ENCODE results near the gene VPS72. TPM values are rescaled to one million over a fixed set of nuclear protein-coding genes. Genes with fewer than 3 reads are reported as not detected.

VPS72 gene
- total and polyA plus RNA-seq, 9 of the 15 experiments (the other 6 are each of a cell fraction or from before 2014, with no cell fraction given), result 7.2 to 131 (median 75.7) TPM

DNA sequence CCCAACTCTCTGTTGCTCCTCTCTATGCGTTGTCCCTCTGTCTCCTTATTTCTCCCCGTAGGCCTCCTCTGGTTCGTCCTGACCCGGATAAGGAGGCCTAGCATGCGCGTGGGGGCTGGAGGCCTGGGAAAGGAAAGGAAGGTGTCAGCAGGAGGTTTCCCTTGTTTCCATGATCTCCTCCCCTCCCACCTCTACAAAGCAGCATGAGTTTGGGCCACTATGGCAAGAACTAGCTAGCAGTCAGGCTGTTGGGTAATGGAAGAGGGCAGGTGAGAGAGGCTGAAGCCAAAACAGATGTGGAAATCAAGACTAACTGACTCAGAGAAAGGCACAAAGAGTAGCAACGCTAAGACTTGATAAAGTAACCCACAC is 42.9 kb downstream of the VPS72 start:
- no peaks in the 10 kb centered on the region for H3K27me3 ChIP-seq (ENCODE audit: control insufficient read depth in 2 of 2, insufficient read depth in 2 of 2, low read length in 2 of 2)
- no peaks in the 10 kb centered on the region; the same call in 1 of the 2 replicates for H4K20me1 ChIP-seq (replicated peaks; ENCODE audit: control insufficient read depth, insufficient read depth, low read length)
- H3K4me3 ChIP-seq, result peak overlapping the region; percentile 59
- POLR2A ChIA-PET, result interaction anchor here (1.0 kb wide), 1 partner anchor 135 kb away, joined by 4 read pairs; no protein-coding TSS in a partner anchor
- no peaks in the 10 kb centered on the region for H3K9me1 ChIP-seq (ENCODE audit: control insufficient read depth, insufficient read depth, low read length)
- H3K27ac ChIP-seq (ENCODE audit: extremely low read depth, low read depth, low read length), result peak overlapping the region; percentile 39; the same call in 1 of the 3 replicates
- CTCF ChIA-PET (ENCODE audit: low intra/inter-chr PET ratio), result no interaction called here
- WGBS (ENCODE audit: insufficient coverage, low coverage, missing lambda C conversion rate), result 11% methylated on average over 7 of the region's 7 CpGs
- no peak; the same call in 1 of the 3 replicates for ATAC-seq
- no TSS peak for BruUV-seq (replicated peaks)
- intact Hi-C loops (cut with micrococcal nuclease) (no loop called here), in situ Hi-C loops (cut with MboI) (no loop called here)
- peaks cover 20 to 43% of the 10 kb centered on the region in 2 experiments; a peak in 4 of 5 replicates for H3K4me1 ChIP-seq (replicated peaks in 1 of 2; ENCODE audit: control insufficient read depth in 2 of 2, insufficient read depth in 2 of 2, low read length in 2 of 2)
- H3K9me3 ChIP-seq (replicated peaks; ENCODE audit: control insufficient read depth, insufficient read depth, low read depth, low read length), result no peaks in the 10 kb centered on the region
- FAIRE-seq, result peak; percentile 55
- H3K36me3 ChIP-seq (ENCODE audit: control insufficient read depth, insufficient read depth, low read length), result no peaks in the 10 kb centered on the region
- DNase-seq (ENCODE audit: extremely low read depth in 1 of 4, low spot score in 3 of 4), result peak in 1 of 4 experiments; percentile 43
- peak overlapping the region; percentile 40 to 87 for H3K9ac ChIP-seq (ENCODE audit: insufficient read depth in 1 of 2, low read depth in 2 of 2, low read length in 2 of 2)
- no peaks in the 10 kb centered on the region for H3K79me2 ChIP-seq (ENCODE audit: control insufficient read depth, insufficient read depth, low read length)
- H2AFZ ChIP-seq (ENCODE audit: low read depth, low read length), result peak overlapping the region; percentile 82
- H3K4me2 ChIP-seq (ENCODE audit: insufficient read depth, low read length), result peak overlapping the region; percentile 82
- TF ChIP-seq NONO (IDR thresholded peaks at IDR 0.05; ENCODE audit: low read depth in 2 of 2, low read length in 1 of 2), result no peak
- no peak for TF ChIP-seq TGIF2 (CRISPR knock-in tag; IDR thresholded peaks at IDR 0.05)
- TF ChIP-seq, protein P1, sequence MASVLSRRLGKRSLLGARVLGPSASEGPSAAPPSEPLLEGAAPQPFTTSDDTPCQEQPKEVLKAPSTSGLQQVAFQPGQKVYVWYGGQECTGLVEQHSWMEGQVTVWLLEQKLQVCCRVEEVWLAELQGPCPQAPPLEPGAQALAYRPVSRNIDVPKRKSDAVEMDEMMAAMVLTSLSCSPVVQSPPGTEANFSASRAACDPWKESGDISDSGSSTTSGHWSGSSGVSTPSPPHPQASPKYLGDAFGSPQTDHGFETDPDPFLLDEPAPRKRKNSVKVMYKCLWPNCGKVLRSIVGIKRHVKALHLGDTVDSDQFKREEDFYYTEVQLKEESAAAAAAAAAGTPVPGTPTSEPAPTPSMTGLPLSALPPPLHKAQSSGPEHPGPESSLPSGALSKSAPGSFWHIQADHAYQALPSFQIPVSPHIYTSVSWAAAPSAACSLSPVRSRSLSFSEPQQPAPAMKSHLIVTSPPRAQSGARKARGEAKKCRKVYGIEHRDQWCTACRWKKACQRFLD (CRISPR knock-in tag; IDR thresholded peaks at IDR 0.05), result 0 out of 2 replicates have a peak, but pooled peaks have one; percentile 37
- TF ChIP-seq GABPB1 (CRISPR knock-in tag; IDR thresholded peaks at IDR 0.05), result 0 out of 2 replicates have a peak, but pooled peaks have one; percentile 2
- TF ChIP-seq, protein P2, sequence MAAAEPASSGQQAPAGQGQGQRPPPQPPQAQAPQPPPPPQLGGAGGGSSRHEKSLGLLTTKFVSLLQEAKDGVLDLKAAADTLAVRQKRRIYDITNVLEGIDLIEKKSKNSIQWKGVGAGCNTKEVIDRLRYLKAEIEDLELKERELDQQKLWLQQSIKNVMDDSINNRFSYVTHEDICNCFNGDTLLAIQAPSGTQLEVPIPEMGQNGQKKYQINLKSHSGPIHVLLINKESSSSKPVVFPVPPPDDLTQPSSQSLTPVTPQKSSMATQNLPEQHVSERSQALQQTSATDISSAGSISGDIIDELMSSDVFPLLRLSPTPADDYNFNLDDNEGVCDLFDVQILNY (CRISPR knock-in tag; IDR thresholded peaks at IDR 0.05), result no peak
- TF ChIP-seq JUN (IDR thresholded peaks at IDR 0.05; ENCODE audit: borderline replicate concordance, low read depth, low read length), result no peak
- no peak for TF ChIP-seq JUN (CRISPR knock-in tag; IDR thresholded peaks at IDR 0.05; ENCODE audit: borderline replicate concordance)
- TF ChIP-seq SMAD2 (IDR thresholded peaks at IDR 0.05; ENCODE audit: low read depth, low read length), result no peak
- TF ChIP-seq KAT2B (IDR thresholded peaks at IDR 0.05; ENCODE audit: low read depth, low read length), result no peak
- TF ChIP-seq BRD4 (IDR thresholded peaks at IDR 0.05), result no peak
- TF ChIP-seq CBX2 (IDR thresholded peaks at IDR 0.05; ENCODE audit: insufficient read depth, low read length, poor library complexity, severe bottlenecking), result no peak
- TF ChIP-seq KAT7 (CRISPR knock-in tag; IDR thresholded peaks at IDR 0.05; ENCODE audit: borderline replicate concordance), result 0 out of 2 replicates have a peak, but pooled peaks have one; percentile 47
- TF ChIP-seq PHF20 (IDR thresholded peaks at IDR 0.05; ENCODE audit: partially characterized antibody), result no peak
- no peak for TF ChIP-seq RFX7 (CRISPR knock-in tag; IDR thresholded peaks at IDR 0.05)
- TF ChIP-seq ETS2 (tag; IDR thresholded peaks at IDR 0.05; ENCODE audit: borderline replicate concordance, poor library complexity, severe bottlenecking), result no peak
- no peak for TF ChIP-seq CEBPB (tag; IDR thresholded peaks at IDR 0.05)
- TF ChIP-seq DPF2 (IDR thresholded peaks at IDR 0.05), result no peak
- TF ChIP-seq PTBP1 (IDR thresholded peaks at IDR 0.05; ENCODE audit: low read depth, low read length), result no peak
- no peak for TF ChIP-seq MAFG (tag; conservative IDR thresholded peaks at IDR 0.05)
- no peak for TF ChIP-seq POLR2H (tag; IDR thresholded peaks at IDR 0.05; ENCODE audit: low read depth)
- TF ChIP-seq XRCC4 (IDR thresholded peaks at IDR 0.05; ENCODE audit: extremely low read depth, insufficient read depth, insufficient read length), result no peak

Data from K562 (cell line).